HTR-8/SVneo (cell line): ENCODE measurements around the gene LRPAP1.

Source experiments
- DNase-seq: peaks from one replicate; pipeline ENCODE4 v3.0.0; 2011; ENCODE audit warnings: low spot score, mixed read lengths; ENCODE audit not compliant: insufficient read length
- FAIRE-seq: peaks from 2 replicates; lab custom pipeline; 2011; peaks lifted over from hg19 to GRCh38; lab: Jason Lieb, UNC

The LRPAP1 gene

DNA sequence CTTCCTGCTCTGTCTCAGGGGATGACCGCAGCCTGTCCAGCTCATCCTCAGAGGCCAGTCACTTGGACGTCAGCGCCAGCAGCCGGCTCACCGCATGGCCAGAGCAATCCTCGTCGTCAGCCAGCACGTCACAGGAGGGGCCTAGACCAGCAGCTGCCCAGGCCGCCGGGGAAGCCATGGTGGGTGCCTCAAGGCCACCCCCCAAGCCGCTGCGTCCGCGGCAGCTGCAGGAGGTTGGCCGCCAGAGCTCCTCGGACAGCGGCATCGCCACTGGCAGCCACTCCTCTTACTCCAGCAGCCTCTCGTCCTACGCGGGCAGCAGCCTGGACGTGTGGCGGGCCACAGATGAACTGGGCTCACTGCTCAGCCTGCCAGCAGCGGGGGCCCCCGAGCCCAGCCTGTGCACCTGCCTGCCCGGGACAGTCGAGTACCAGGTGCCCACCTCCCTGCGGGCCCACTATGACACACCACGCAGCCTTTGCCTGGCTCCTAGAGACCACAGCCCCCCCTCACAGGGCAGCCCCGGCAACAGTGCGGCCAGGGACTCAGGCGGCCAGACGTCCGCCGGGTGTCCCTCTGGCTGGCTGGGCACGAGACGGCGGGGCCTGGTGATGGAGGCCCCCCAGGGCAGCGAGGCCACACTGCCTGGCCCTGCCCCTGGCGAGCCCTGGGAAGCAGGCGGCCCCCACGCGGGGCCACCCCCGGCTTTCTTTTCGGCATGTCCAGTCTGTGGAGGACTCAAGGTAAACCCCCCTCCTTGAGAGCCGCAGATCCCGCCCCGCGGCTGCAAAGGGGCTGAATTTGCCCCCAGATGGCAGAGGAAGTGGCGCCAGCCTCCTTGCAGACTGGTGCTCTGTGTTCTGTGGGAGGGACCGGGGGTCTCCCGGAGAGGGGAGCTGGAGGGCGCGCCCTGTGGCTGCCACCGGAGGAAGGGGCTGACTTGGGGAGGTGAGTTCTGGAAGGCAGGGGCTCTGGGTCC lies 39.2 kb downstream of the LRPAP1 start:
- DNase-seq: no peak
- FAIRE-seq: no peak

DNA sequence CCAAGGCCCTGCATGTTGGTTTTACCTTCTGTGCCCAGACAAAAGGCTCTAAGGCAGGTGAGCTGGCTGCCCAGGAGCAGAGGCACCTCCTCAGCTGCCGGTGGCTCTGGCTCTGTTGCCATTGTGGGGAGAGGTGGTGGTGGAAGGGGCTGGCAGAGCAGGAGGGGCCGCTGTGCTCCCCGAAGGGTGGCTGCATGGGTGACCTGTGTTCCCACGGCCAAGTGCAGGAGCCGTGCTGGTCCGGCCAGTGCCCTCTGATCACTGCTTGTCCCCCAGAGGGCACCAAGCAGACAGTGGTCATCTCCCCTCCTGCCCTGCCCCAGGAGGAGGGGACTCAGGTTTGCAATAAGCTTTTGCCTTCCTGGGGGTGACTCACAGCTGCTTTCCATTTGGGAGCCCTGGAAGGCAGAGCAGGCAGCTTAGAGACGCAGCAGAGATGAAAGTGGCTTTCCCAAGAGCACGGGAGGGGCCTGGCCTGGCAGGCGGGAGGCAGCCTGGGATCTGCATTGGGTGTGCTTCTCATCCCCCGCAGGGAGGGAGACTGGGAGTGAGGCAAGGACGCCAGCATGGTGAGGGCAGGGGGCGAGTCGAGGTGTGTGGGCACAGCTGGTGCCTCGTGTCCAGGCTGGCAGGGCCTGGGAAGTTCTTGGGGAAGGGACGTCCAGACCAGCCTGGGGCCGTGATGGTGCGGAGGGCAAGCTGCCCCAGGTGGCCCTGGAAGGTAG lies 40.4 kb downstream of the LRPAP1 start:
- DNase-seq (no peak), FAIRE-seq (peak; percentile 16)

DNA sequence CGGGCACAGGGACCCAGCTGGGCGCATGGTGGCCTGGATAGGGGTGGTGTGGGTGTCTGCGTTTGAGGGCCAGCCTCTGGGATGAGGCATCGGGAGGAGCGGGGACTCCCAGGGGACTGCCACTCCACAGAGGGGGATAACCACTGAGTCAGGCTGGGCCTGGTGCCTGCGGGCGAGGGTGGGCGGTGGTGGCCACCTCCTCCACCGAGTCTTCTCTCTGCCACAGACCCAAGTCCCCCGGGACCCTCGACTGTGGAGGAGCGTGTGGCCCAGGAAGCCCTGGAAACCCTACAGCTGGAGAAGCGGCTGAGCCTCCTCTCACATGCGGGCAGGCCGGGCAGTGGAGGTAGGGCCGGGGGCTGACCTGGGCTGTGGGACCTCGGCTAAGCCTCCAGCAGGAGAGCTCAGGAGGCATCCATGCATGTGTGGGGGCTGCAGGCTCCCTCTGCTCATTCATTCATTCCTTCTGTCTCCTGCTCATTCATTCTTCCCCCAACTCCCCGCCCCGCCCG lies 42.7 kb downstream of the LRPAP1 start:
- FAIRE-seq: no peak
- DNase-seq: no peak

DNA sequence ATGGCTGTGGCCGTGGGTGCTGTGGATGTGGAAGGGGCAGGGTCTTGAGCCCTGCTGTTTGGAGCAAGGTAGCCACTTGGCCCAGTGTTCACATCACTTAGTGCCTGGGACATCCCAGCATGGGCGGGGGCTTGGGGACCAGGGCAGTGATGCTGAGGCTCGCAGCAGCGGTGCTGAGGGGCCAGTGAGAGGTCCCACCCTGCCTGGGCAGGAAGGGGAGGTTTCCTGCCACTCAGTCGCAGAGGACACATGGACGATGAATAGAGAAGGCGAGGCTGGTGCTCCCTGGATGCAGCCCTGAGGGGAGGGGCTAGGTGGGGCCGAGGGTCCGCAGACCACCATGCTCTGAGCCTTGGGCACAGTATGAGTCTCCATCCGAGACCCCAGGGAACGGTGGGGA lies 43.4 kb downstream of the LRPAP1 start:
- no peak for FAIRE-seq
- DNase-seq: no peak

GRCh38 chr4:3487861-3488260 lies 44.4 kb downstream of the LRPAP1 start:
- FAIRE-seq (no peak), DNase-seq (no peak)

DNA sequence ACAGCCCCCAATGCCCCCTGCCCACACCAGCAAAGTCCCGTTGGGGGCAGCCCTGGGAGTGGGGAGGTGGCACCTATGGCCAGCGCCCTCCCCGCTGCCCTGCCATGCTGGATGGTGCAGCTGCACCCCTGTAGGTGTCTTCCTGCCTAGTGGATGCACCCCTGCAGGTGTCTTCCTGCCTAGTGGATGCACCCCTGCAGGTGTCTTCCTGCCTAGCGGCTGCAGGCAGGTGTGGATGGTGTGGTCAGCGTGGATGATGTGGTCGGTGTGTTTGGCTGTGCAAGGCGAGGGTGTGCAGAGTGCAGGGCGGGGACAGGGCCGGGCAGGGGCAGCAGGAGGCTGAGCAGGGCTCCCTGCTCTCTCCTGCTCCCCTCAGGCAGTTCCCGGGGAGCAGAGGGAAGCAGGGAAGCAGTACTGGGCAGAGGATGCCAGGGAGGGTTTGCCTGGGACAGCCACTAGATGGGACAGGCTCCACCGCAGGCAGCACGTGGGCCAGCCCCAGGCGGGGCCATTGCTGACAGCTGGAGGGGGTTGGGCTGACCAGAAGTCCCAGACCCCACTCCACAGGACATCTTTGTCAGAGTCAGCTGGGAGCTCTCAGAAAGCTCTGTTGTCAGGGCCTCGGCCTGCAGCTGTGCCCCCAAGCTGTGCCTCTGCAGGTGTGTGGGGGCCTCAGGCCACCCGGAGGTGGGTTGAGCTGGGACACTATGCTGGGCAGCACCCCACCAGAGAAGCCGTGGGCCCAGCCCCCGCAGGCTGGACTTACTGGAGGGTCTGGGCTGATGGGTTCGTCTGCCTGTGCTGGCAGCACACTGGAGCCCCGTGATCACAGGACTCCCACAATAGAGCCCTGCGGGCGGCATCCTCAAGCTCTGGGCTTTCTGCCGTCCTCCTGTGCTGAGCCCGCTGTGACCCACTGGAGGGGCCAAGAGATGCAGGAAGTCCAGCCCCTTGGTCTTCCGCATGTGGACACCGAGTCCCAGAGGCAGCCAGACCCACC lies 45.4 kb downstream of the LRPAP1 start:
- DNase-seq (no peak), FAIRE-seq (peak; percentile 20)

- FAIRE-seq: no peak
Measured at GRCh38 chr4:3485886-3486540, 46.2 kb downstream of the LRPAP1 start.

GRCh38 chr4:3485011-3485791 lies 47.0 kb downstream of the LRPAP1 start:
- DNase-seq (no peak), FAIRE-seq (no peak)

More at GRCh38 chr4:3485886-3486540, 46.2 kb downstream of the LRPAP1 start:
- DNase-seq: no peak

GRCh38 chr4:3484057-3484973 lies 47.9 kb downstream of the LRPAP1 start:
- no peak for DNase-seq
- peak; percentile 28 for FAIRE-seq

DNA sequence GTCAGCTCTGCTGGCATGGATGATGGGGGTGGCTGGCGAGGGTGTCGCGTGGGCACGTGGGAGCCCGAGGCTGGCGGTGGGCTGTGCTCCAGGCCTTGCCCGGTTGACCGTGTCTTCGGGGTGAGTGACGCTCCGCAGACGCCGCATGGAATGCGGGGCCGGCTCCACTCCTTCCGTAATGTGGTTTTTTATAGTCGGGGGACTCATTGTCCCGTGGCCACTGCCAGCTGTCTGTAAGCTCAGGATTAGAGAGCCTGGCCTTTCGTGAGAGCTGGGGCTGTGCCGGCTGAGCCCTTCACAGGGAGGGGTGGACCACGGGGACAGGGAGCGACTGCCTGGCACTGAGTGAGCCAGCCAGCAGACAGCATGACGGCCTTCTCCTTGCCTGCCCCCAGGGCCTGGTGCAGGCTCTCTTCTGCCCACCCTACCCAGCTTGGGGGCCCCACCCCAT lies 48.7 kb downstream of the LRPAP1 start:
- FAIRE-seq (no peak), DNase-seq (no peak)

- no peak for FAIRE-seq
- DNase-seq: no peak
Measured at GRCh38 chr4:3482707-3483106, 49.5 kb downstream of the LRPAP1 start.

DNA sequence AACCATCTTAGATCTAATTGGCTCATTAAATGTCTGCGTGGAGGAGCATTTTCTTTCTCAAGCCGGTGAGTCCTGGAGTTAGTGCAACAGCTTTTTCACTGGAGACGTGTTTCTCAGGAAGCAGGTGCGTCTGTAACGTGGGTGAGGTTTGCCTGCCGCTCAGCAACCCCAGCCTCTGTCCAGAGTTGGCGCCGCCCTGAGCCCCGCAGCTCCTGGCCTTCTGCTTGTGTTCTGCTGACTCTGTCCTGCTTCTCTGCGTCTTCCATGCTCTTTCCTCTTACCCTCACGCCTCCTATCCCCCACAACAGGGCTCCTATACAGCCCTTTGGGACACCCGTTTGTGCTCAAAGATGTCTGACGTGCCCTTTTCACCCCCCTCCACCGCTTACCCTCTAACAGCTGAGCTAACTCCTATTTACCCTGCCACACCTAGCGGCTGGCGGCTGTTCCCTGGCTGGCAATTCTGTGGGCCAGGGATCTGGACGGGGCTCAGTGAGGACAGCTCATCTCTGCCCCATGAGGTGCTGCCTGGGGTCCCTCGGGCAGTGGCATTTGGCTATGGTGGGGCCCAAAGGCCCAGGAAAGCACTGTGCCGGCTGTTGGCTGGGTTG lies 50.3 kb downstream of the LRPAP1 start:
- FAIRE-seq (no peak), DNase-seq (no peak)

DNA sequence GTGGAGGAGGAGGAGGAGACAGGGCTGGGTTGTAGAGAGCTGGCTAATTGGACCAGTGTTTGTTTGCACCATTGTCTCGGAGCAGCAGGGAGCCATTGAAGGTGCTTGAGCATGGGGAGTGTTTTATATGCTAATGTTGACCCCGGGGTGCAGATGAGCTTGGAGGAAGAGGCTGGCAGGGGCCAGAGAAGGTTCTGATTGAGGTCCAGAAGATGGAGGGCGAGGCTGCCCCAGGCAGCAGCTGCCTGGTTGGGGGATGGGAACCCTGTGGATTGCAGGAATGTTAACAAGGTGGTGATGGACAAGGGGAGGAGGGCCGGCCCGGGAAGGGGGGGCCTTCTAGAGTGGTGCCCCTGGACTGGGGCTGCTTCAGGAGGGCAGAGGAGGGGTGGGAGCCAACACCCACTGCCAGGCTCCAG lies 51.1 kb downstream of the LRPAP1 start:
- FAIRE-seq: no peak
- DNase-seq: no peak

- FAIRE-seq: no peak
Measured at GRCh38 chr4:3480528-3481112, 51.6 kb downstream of the LRPAP1 start.

GRCh38 chr4:3479358-3480101 lies 52.7 kb downstream of the LRPAP1 start:
- no peak for FAIRE-seq
- DNase-seq: no peak

More at GRCh38 chr4:3480528-3481112, 51.6 kb downstream of the LRPAP1 start:
- peak; percentile 90 for DNase-seq
